ENCODE measurements around the gene FAM107B. TPM values are rescaled to one million over a fixed set of nuclear protein-coding genes. Genes with fewer than 3 reads are reported as not detected.

Gene FAM107B
- total and polyA plus RNA-seq, 2 donors (not counting 3 experiments of a cell fraction or from before 2014, with no cell fraction given) = 39.2 to 176 TPM

DNA sequence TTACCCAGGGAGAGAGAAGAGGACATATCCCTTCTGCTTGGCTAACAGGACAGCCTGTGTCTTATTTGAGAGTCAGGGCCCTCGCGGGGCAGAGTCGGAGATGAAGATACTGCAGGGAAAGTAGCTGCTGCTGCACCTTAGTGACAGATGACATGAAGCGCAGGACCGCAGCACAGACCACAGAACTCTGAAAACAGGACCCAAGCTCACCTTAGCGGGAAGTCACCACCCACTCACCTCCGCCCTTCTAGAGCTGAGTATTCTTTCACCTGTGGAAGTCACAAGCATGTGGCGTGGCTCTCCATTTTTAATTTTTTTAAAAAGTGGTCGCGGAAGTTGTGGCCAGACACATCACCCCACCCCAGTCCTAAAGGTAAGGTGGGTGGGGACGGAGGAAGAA is 191.4 kb downstream of the FAM107B start:
- ChIA-PET POLR2A (no interaction called here), CTCF (no interaction called here)

More for the DNA sequence above, 191.4 kb downstream of the FAM107B start:
- Histone ChIP-seq H3K9me1 (replicated peaks; ENCODE audit: control insufficient read depth, extremely low read depth, insufficient read depth, low read length) (no peaks in the 10 kb centered on the region), H3K79me2 (ENCODE audit: control insufficient read depth, insufficient read depth, low read length) (peaks cover 80% of the 10 kb centered on the region), H4K20me1 (replicated peaks; ENCODE audit: control insufficient read depth, extremely low read depth, insufficient read depth, low read length) (no peaks in the 10 kb centered on the region), H2AFZ (ENCODE audit: low read depth, low read length) (no peak overlapping the region), H3K4me1 (ENCODE audit: control insufficient read depth, extremely low read depth, insufficient read depth, low read length) (peaks cover 57% of the 10 kb centered on the region), H3K4me3 (replicated peaks in 1 of 3; ENCODE audit: insufficient read depth in 1 of 3, low read depth in 1 of 3, low read length in 3 of 3) (no peak overlapping the region), H3K27me3 (ENCODE audit: control insufficient read depth in 2 of 2, insufficient read depth in 2 of 2, low read length in 2 of 2) (no peaks in the 10 kb centered on the region), H3K27ac (ENCODE audit: insufficient read depth, low read depth, low read length) (no peak overlapping the region), H3K9me3 (replicated peaks; ENCODE audit: control insufficient read depth, insufficient read depth, low read length) (no peaks in the 10 kb centered on the region), H3K36me3 (ENCODE audit: control insufficient read depth in 2 of 2, extremely low read depth in 1 of 2, insufficient read depth in 2 of 2, low read length in 2 of 2) (peaks cover 0 to 5% of the 10 kb centered on the region in 2 experiments), H3K4me2 (ENCODE audit: insufficient read depth, low read length) (no peak overlapping the region), H3K9ac (replicated peaks; ENCODE audit: extremely low read depth, insufficient read depth, low read length) (no peak overlapping the region)
- FAIRE-seq (no peak), DNase-seq (ENCODE audit: low read depth, low spot score) (no peak)
- dilution Hi-C loops (cut with MboI; ENCODE audit: extremely low pct_ligation_motif_present, low sequenced_read_pairs) = no loop called here
- intact Hi-C loops (cut with micrococcal nuclease) = no loop called here
- no TSS peak for BruUV-seq (replicated peaks)
- TF ChIP-seq EZH2 (IDR thresholded peaks at IDR 0.05; ENCODE audit: borderline replicate concordance, low read depth, low read length, severe bottlenecking) = no peak
- no peak for TF ChIP-seq POLR2A (IDR thresholded peaks at IDR 0.05; ENCODE audit: low read depth, low read length)
- no peak for TF ChIP-seq MAX (IDR thresholded peaks at IDR 0.05; ENCODE audit: insufficient read depth, insufficient read length)
- no peak for TF ChIP-seq POLR2AphosphoS5 (IDR thresholded peaks at IDR 0.05; ENCODE audit: insufficient read depth, low read depth, low read length)
- TF ChIP-seq CTCF (IDR thresholded peaks at IDR 0.05; ENCODE audit: extremely low read depth in 1 of 2, insufficient read depth in 1 of 2, low read depth in 1 of 2, low read length in 2 of 2) = no peak
- TF ChIP-seq MYC (IDR thresholded peaks at IDR 0.05; ENCODE audit: low read depth, low read length) = no peak
- no peak for TF ChIP-seq JUN (IDR thresholded peaks at IDR 0.05; ENCODE audit: borderline replicate concordance, insufficient read depth, insufficient read length, low read depth)
- TF ChIP-seq FOS (IDR thresholded peaks at IDR 0.05; ENCODE audit: borderline replicate concordance, insufficient read depth, low read length) = no peak
- TF ChIP-seq GATA2 (IDR thresholded peaks at IDR 0.05; ENCODE audit: insufficient read depth, insufficient read length, low read depth, low read length) = no peak

Data from endothelial cell of umbilical vein (primary cell).